ENCODE measurements around the gene RBMS1. TPM values are rescaled to one million over a fixed set of nuclear protein-coding genes. Genes with fewer than 3 reads are reported as not detected.

Gene RBMS1
- total RNA-seq, 1 experiment from 2014 or later = 38.8 TPM

DNA sequence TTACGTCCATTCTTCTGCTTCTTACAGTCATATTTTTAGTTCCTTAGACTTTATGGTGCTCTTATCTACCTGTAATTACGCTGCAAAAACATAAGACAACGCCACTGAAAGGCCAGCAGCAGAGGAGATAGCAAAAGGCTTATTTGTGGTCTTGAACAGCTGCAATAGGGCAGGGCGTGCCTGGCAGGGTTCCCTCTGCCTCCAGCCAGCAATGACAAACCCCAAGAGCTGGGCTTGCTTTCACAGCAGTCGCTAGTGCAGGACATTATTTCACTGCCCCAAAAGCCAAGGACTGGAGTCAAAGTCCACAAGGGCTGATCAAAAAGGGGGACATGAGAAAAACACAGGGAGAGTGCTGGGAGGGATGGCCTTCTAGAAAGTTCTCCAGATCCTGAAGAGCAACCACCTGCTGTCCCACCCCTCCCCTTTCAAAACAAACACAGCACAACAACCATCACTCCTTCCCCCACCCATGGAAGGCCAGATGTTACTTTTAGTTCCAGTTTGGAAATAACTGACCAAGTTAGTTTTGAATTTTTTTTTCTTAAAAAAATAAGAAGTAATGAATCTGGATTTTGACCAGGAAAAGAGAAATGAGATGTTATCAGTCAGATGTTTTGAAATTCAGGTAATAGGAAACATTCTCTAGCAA lies 127.8 kb downstream of the RBMS1 start:
- ATAC-seq (peak; percentile 24), DNase-seq (no peak)
- no peaks in the 10 kb centered on the region for H3K27me3 ChIP-seq (ENCODE audit: low read length)
- no peak overlapping the region for H3K4me3 ChIP-seq (ENCODE audit: low read length)
- BruUV-seq (replicated peaks) = no TSS peak
- H4K20me1 ChIP-seq (ENCODE audit: low read length) = no peaks in the 10 kb centered on the region
- peaks cover 94% of the 10 kb centered on the region for H3K79me2 ChIP-seq (ENCODE audit: low read length)
- H3K9ac ChIP-seq (ENCODE audit: low read length) = no peak overlapping the region
- no peaks in the 10 kb centered on the region for H3F3A ChIP-seq (ENCODE audit: low read length, unreplicated experiment)
- ChIA-PET POLR2A (ENCODE audit: unreplicated experiment) (interaction anchor here (0.6 kb wide), 1 partner anchor 1118 kb away, joined by 4 read pairs; no protein-coding TSS in a partner anchor), CTCF (interaction anchor here (0.6 kb wide), 1 partner anchor 10 kb away, joined by 4 read pairs; no protein-coding TSS in a partner anchor)
- peaks cover 14% of the 10 kb centered on the region for H3K36me3 ChIP-seq (ENCODE audit: low read depth, low read length)
- no peaks in the 10 kb centered on the region for H3K9me2 ChIP-seq (replicated peaks; ENCODE audit: low read length)
- intact Hi-C loops (cut with micrococcal nuclease) = no loop called here
- no peak for TF ChIP-seq EZH2phosphoT487 (IDR thresholded peaks at IDR 0.05; ENCODE audit: borderline replicate concordance, low read length)
- no peak for TF ChIP-seq EZH2 (IDR thresholded peaks at IDR 0.05; ENCODE audit: low read length, unreplicated experiment)
- TF ChIP-seq, protein P1, sequence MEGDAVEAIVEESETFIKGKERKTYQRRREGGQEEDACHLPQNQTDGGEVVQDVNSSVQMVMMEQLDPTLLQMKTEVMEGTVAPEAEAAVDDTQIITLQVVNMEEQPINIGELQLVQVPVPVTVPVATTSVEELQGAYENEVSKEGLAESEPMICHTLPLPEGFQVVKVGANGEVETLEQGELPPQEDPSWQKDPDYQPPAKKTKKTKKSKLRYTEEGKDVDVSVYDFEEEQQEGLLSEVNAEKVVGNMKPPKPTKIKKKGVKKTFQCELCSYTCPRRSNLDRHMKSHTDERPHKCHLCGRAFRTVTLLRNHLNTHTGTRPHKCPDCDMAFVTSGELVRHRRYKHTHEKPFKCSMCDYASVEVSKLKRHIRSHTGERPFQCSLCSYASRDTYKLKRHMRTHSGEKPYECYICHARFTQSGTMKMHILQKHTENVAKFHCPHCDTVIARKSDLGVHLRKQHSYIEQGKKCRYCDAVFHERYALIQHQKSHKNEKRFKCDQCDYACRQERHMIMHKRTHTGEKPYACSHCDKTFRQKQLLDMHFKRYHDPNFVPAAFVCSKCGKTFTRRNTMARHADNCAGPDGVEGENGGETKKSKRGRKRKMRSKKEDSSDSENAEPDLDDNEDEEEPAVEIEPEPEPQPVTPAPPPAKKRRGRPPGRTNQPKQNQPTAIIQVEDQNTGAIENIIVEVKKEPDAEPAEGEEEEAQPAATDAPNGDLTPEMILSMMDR (conservative IDR thresholded peaks at IDR 0.05; ENCODE audit: low read depth, low read length) = no peak
- no peaks in the 10 kb centered on the region for H3K9me3 ChIP-seq (ENCODE audit: low read length)
- H2AFZ ChIP-seq (ENCODE audit: low read length) = no peak overlapping the region
- peak overlapping the region; percentile 33 for H3K27ac ChIP-seq (ENCODE audit: low read length)
- H3K4me1 ChIP-seq (ENCODE audit: insufficient read depth, low read length) = peaks cover 38% of the 10 kb centered on the region
- no peak overlapping the region for H3K4me2 ChIP-seq (ENCODE audit: low read length)

DNA sequence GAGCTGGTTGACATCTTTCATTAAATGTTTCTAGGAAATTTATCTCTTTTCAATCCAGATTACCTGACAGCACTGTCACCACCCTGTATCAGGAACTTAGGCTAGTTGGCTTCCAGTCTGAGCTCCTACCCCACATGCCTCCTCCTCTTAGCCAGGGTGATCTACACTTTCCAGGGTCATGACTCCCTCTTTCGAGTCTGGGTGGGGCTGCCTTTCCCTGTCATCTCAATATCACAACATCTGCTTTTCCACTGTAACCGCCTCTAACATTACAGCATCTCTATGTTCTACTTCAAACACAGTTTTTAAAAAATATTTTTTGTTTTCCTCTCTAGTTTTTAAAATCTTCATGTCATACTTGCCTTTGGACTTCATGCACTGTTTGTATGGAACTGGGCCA lies 129.2 kb downstream of the RBMS1 start:
- ChIA-PET CTCF (no interaction called here), POLR2A (ENCODE audit: unreplicated experiment) (no interaction called here)
- Histone ChIP-seq H3K9me2 (replicated peaks; ENCODE audit: low read length) (no peaks in the 10 kb centered on the region), H3K4me3 (ENCODE audit: low read length) (no peak overlapping the region), H4K20me1 (ENCODE audit: low read length) (no peaks in the 10 kb centered on the region), H3F3A (ENCODE audit: low read length, unreplicated experiment) (no peaks in the 10 kb centered on the region), H3K9me3 (ENCODE audit: low read length) (no peaks in the 10 kb centered on the region), H3K27me3 (ENCODE audit: low read length) (no peaks in the 10 kb centered on the region), H3K4me2 (ENCODE audit: low read length) (no peak overlapping the region), H3K27ac (ENCODE audit: low read length) (no peak overlapping the region), H3K9ac (ENCODE audit: low read length) (no peak overlapping the region), H3K4me1 (ENCODE audit: insufficient read depth, low read length) (peaks cover 38% of the 10 kb centered on the region), H3K79me2 (ENCODE audit: low read length) (peaks cover 93% of the 10 kb centered on the region), H2AFZ (ENCODE audit: low read length) (no peak overlapping the region), H3K36me3 (ENCODE audit: low read depth, low read length) (peaks cover 14% of the 10 kb centered on the region)
- TF ChIP-seq, protein P1 (conservative IDR thresholded peaks at IDR 0.05; ENCODE audit: low read depth, low read length) = no peak
- TF ChIP-seq EZH2phosphoT487 (IDR thresholded peaks at IDR 0.05; ENCODE audit: borderline replicate concordance, low read length) = no peak
- TF ChIP-seq EZH2 (IDR thresholded peaks at IDR 0.05; ENCODE audit: low read length, unreplicated experiment) = no peak
- DNase-seq (no peak), ATAC-seq (no peak)
- intact Hi-C loops (cut with micrococcal nuclease) = no loop called here
- BruUV-seq (replicated peaks) = no TSS peak

DNA sequence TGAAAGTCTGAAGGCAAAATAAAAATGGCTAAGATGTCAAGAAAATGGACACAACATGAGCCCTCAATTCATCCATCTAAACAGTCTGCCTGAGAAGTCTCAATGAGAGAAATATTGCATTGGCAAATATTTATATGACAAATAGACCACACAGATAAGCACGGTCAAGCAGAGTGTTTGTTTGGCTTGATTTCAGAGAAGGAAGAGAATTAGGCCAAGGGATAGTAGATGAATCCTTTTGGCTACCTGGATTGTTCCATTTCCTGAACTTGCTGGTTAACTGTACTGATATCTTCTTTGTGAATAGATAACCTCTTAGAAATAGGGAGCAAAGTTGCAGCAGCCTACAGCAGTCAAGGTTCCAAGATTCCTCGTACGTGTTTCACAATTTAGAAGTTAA lies 129.6 kb downstream of the RBMS1 start:
- H3K9ac ChIP-seq (ENCODE audit: low read length) = no peak overlapping the region
- peak; percentile 24 for DNase-seq
- H3K4me1 ChIP-seq (ENCODE audit: insufficient read depth, low read length) = peaks cover 41% of the 10 kb centered on the region
- no peaks in the 10 kb centered on the region for H3K9me2 ChIP-seq (replicated peaks; ENCODE audit: low read length)
- BruUV-seq (replicated peaks) = no TSS peak
- no peak overlapping the region for H2AFZ ChIP-seq (ENCODE audit: low read length)
- peaks cover 14% of the 10 kb centered on the region for H3K36me3 ChIP-seq (ENCODE audit: low read depth, low read length)
- no peak overlapping the region for H3K4me3 ChIP-seq (ENCODE audit: low read length)
- TF ChIP-seq EZH2phosphoT487 (IDR thresholded peaks at IDR 0.05; ENCODE audit: borderline replicate concordance, low read length) (no peak), EZH2 (IDR thresholded peaks at IDR 0.05; ENCODE audit: low read length, unreplicated experiment) (no peak)
- H4K20me1 ChIP-seq (ENCODE audit: low read length) = no peaks in the 10 kb centered on the region
- intact Hi-C loops (cut with micrococcal nuclease) = no loop called here
- H3K27me3 ChIP-seq (ENCODE audit: low read length) = no peaks in the 10 kb centered on the region
- H3K79me2 ChIP-seq (ENCODE audit: low read length) = peaks cover 93% of the 10 kb centered on the region
- ATAC-seq = no peak
- no peaks in the 10 kb centered on the region for H3K9me3 ChIP-seq (ENCODE audit: low read length)
- H3F3A ChIP-seq (ENCODE audit: low read length, unreplicated experiment) = no peaks in the 10 kb centered on the region
- POLR2A ChIA-PET (ENCODE audit: unreplicated experiment) = no interaction called here
- H3K4me2 ChIP-seq (ENCODE audit: low read length) = no peak overlapping the region
- CTCF ChIA-PET = no interaction called here
- H3K27ac ChIP-seq (ENCODE audit: low read length) = no peak overlapping the region
